ENCODE results near the gene GNAZ. TPM values are rescaled to one million over a fixed set of nuclear protein-coding genes. Genes with fewer than 3 reads are reported as not detected.

Gene GNAZ
- total and polyA plus RNA-seq, 9 donors = 7.2 to 40.8 (median 15.3) TPM

DNA sequence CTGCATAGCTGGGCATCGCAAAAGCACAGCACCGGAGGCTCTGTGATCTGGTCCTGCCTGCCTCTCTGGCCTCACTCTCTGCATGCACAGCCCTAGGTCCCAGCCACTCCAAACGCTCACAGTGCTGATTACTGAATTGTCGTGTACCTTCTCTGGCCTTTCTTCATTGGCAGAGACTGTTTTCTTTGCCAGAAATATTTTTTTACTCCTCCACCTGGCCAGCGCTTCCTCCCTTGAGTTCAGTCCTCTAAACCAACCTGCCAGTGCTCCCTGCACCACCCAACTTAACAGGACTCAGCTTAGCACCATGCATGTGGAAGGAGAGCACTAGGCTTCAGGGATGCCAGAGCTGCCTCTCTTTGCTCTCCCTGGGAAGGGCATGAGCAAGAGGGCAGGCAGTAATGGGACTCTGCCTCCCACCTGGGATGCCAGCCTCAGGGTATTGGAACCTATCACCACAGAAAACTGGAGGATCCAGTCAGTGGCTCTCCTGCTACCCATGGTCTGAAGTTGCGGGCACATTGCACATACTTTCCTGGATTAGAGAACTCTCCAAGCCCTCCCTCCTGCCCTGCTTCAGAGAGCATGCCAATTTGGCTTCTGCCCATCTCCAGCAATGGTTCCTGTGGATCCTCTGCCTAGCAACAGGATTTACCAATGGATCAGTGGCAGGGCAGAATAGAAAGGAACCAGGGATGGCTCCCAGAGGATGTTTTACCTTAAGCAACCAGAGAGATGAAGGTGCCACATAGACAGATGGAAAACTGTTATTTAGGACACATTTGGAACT lies 37.0 kb upstream of the GNAZ start:
- WGBS, 3 donors = 79 to 84% (median 81%) methylated on average over 6 of the region's 6 CpGs
- no peak for DNase-seq
- intact Hi-C loops (cut with DNase I) = no loop called here
- Histone ChIP-seq H3K27ac (no peak overlapping the region), H3K4me1 (ENCODE audit: insufficient read depth) (peaks cover 2% of the 10 kb centered on the region), H3K4me3 (no peak overlapping the region), H3K27me3 (no peaks in the 10 kb centered on the region), H3K36me3 (no peaks in the 10 kb centered on the region), H3K9me3 (no peaks in the 10 kb centered on the region)
- TF ChIP-seq POLR2A (IDR thresholded peaks at IDR 0.05) (no peak), EP300 (IDR thresholded peaks at IDR 0.05) (no peak)
- TF ChIP-seq, protein P1, sequence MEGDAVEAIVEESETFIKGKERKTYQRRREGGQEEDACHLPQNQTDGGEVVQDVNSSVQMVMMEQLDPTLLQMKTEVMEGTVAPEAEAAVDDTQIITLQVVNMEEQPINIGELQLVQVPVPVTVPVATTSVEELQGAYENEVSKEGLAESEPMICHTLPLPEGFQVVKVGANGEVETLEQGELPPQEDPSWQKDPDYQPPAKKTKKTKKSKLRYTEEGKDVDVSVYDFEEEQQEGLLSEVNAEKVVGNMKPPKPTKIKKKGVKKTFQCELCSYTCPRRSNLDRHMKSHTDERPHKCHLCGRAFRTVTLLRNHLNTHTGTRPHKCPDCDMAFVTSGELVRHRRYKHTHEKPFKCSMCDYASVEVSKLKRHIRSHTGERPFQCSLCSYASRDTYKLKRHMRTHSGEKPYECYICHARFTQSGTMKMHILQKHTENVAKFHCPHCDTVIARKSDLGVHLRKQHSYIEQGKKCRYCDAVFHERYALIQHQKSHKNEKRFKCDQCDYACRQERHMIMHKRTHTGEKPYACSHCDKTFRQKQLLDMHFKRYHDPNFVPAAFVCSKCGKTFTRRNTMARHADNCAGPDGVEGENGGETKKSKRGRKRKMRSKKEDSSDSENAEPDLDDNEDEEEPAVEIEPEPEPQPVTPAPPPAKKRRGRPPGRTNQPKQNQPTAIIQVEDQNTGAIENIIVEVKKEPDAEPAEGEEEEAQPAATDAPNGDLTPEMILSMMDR (IDR thresholded peaks at IDR 0.05) = no peak

DNA sequence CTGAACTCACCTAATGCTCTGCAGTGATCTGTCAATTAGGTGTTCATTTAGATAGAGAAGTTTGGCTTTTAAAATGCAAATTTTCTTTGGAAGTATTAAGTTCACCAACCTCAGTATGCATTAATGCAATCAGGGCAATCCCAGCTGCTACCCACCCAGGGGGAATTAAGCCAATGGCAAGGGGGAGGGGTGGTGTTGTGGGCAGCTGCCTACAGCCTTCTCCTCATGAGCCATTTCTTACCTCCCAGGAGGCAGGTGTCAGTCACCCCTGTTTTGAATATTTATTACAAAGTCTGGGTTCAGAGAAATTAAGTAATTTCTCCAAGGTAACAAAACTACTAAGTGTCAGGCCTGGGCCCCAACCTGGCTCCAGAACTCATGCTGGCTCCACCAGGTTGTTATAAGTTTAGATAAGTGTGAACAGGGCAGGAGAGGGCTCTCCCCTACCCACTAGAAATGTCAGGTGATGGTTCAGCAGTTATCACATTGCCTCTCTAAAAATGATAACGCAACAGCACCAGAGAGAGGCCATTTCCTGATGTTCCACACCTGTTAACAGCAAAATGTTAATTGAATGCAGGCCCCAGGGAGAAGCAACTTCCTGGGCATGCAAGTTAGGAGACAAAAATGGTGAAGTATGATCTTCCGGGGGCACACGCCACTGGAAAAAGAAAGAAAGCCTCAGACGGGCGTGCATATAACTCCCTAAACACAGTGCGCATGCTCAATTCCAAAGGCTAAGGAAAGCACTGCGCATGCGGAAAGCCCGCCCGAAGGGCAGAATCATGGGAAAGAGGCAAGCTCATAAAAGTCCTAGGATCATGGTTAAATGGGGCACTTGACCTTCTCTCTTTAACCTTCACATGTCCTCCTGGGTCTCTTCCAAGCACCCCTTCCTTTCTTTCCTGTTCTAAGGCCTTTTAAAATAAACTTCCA lies 35.4 kb upstream of the GNAZ start:
- Histone ChIP-seq H3K27me3 (no peaks in the 10 kb centered on the region), H3K36me3 (no peaks in the 10 kb centered on the region), H3K27ac (no peak overlapping the region), H3K4me1 (ENCODE audit: insufficient read depth) (peaks cover 2% of the 10 kb centered on the region), H3K9me3 (no peaks in the 10 kb centered on the region), H3K4me3 (no peak overlapping the region)
- 88 to 94% (median 91%) methylated on average over 10 of the region's 10 CpGs for WGBS, 3 donors
- intact Hi-C loops (cut with DNase I) = no loop called here
- TF ChIP-seq, protein P1 (IDR thresholded peaks at IDR 0.05) = no peak
- TF ChIP-seq POLR2A (IDR thresholded peaks at IDR 0.05) (no peak), EP300 (IDR thresholded peaks at IDR 0.05) (no peak)
- DNase-seq = no peak

DNA sequence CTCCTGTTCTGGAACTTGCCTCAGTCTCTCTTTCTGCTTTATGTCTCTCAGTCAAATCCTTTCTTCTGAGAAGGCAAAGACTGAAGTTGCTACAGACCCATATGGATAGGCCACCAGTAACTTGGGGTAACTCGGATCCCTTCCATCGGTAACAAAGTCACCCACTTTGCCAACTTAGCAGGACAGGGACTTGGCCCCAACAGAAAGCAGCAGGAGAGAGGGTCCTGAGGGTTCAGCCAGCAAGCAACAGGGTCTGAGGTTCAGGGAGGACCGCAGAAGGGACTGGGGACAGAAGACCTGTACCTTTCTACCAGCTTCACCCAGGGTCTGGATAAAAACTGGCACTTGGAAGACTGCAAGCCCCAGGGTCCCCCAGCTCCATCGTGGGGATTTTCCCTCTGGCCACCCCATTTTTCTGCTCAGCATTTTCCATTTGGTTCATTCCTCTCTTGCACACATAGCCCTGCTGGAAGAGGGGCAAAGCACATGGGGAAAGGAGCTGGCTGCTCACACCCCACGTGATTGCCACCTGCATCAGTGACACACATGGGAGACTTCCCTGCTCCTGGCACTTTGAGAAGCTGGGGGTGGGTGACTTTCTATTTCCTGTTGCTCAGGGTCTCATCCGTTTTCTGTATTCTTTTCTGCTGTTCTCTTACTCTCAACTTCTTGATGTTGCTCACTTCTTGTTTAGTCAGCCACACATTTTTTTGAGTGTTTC lies 34.6 kb upstream of the GNAZ start:
- Histone ChIP-seq H3K27ac (no peak overlapping the region), H3K36me3 (no peaks in the 10 kb centered on the region), H3K9me3 (no peaks in the 10 kb centered on the region), H3K4me1 (ENCODE audit: insufficient read depth) (peaks cover 2% of the 10 kb centered on the region), H3K4me3 (no peak overlapping the region), H3K27me3 (no peaks in the 10 kb centered on the region)
- WGBS, 3 donors = 78 to 88% (median 87%) methylated on average over 6 of the region's 6 CpGs
- TF ChIP-seq EP300 (IDR thresholded peaks at IDR 0.05) (no peak), POLR2A (IDR thresholded peaks at IDR 0.05) (no peak)
- TF ChIP-seq, protein P1 (IDR thresholded peaks at IDR 0.05) = no peak
- DNase-seq = no peak
- intact Hi-C loops (cut with DNase I) = no loop called here

Measured in ovary (tissue), 9 donors.